HG03066 (cell line): ENCODE results near the gene TRHDE.

ENCODE experiments used
- ATAC-seq: cut with Tn5 transposase; IDR thresholded peaks from one replicate; pipeline ENCODE4 v1.9.1; 2021; ENCODE audit warnings: low read depth; ENCODE audit not compliant: unreplicated experiment

TRHDE gene

DNA sequence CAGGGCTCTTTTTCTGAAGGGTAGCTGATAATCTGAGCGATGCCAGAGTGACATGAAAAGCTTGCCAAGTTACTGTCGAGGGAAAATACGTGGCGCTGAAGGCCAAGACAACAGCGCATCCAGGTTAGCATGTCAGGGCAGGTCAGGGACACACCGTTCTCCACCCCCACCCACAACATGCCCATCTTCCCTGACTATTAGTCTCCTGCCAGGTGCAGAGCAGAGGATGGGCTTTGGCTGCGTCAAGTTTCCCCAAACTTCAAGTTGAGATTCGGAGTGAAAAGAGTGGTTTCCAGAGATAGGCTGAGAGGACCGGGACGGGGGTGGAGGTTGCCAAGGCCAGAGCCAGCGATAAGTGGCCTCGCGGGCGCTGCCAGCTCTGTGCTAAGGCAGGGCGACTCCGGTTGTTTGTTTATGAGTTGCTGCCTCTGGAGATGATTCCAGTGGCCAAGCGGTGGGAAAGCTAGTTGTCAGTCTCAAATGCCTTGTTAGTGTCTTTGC, 1.7 kb downstream of the TRHDE start:
- ATAC-seq, result no peak

DNA sequence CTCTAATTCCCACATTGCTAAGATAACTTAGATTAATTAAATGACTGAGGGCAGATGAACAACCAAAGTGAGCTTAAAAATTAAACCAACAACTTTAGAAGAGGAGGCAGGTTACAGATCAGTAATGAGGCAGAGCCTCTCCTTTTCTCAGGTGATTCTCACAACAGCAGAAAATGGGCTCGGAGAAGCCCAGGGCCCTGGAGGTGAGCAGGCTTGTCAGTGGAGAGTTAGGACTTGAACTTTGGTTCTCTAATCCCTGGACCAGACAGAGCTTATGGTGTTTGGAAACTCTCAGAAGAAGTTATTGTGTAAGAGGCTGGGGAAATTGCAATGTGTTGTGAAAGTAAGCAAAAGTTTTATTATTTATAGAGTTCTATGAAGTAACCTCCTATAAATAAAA, 2.8 kb downstream of the TRHDE start:
- no peak for ATAC-seq

DNA sequence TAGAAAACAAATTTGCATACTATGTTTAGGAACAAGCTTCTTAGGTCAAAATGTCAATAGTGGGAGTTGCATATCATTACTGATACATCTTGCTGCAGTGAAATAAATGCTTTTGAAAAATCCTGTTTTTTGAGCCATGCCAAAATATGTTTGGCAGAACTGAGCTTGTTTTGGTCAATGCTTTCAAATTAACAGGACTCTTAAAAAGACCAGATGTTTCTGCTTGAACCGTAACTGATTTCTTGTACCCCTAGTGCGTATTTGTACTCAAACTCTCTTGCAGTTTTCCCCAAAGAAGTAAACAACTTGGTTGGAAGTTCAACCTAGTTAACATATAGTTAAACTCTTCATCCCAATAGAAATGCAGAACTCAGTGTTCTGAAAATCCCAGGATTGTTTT, 3.4 kb downstream of the TRHDE start:
- ATAC-seq, result no peak

DNA sequence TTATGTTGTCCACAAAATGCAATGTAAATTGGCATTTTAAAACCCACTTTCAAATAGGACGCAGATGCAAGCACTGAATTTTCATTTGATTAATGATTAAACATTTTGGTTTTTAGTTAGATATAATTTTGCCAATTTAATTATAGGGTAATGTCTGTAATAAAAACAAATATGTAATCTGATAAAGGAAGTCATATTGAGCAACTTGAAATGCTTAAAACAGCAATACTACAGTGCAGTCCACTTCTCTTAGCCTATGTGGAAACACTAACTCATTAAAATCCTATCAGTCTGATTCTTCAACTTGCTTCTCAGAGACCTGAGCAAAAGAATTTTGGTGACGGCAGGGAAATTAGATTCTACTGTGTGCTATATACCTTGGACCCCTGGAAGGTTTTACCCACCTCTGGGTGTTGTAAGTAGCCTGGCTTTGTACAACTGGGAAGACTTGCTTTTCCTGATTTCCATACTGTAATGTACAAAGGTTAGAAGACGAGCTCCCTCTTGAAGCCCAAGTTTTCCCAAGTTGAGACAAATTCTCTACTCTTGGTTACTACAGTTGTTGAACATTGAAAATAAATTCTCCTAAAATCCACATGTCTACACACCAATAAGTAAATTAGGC, 4.1 kb downstream of the TRHDE start:
- ATAC-seq, result no peak

DNA sequence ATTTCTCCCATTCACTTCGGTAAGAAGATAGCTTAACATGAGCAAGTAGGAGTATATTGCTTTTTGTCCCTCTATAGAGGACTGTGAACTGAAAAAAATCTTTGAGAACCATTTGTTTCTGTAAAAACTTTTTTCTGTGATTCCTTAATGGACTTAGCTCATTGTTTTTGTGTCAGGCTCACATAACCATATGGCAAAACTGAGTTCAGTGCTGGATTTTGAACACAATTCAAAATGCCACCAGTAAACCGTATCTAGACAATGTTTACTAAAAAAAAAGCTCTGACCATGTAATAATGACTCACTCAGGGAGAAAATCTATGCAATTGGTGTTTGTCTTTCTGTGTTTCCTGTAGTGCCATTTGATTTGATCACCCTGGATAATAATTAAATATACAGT, 5.2 kb downstream of the TRHDE start:
- no peak for ATAC-seq

DNA sequence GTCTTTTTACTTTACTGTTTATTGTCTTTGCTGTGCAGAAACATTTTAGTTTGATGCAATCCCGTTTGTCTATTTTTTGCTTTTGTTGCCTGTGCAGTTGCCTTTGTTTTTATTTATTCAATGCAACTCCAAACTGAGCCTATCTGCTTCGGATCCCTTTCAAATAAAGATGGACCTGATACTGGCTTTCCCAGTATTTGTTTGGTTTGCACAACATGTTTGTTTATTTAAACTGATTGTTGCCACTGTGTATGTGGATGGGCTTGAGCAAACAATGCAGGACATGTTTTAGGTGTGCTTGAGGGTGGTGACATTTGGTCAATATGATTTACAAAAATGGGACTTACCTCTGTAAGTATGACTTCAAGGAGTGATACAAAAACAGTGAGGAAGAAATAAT, 6.7 kb downstream of the TRHDE start:
- ATAC-seq, result no peak

DNA sequence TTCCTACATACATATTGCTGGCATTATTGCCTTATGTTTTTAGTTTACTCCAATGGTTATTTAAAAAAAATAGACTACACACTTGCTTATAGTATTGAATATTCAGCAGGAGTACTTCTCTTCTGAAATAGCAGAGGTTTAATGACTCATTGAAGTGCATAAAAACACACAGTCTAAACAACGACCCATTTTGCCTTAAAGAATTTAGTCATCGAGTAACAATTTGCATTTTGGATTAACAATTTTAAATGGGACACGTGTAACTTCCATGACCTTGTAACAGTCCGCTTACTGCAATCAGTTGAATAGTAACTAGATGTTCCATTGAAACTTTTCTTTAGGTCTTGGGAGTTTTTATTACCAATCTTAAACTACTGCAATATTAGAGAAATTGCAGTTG, 9.0 kb downstream of the TRHDE start:
- ATAC-seq, result no peak

DNA sequence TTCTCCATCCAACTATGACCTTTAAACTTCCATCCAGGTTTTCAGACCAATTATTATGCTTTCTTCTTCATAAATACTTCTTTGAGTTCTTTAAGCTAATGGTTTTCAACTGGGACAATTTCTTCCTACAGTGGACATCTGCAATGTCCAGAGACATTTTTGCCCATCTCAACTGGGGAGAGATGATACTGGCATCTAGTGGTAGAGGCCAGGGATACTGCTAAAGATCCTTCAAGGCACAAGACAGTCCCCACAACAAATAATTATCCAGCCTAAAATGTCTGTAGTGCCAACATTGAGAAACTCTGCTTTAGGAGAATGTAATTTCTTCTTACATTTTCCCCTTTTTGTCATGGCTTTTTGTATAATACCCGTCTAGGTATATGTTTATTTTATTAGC, 10.6 kb downstream of the TRHDE start:
- ATAC-seq, result no peak

DNA sequence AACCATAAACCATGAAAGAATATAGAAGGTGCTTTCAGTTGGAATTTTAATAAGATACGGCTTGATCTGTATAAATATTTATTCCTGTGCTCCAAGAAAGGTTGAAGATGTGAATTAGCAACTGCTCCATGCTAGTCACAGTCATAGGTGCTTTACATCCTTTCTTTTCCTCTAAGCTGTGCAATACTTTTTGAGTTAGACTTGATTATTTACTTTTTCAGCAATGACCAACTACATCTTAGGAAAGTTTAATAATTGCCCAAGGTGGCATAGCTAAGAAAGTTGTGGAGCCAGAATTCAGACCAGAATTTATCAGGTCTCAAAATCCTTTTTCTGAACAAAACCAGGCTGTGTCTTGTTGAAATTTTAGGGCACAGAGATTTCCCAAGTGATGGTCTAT, 13.7 kb downstream of the TRHDE start:
- no peak for ATAC-seq

DNA sequence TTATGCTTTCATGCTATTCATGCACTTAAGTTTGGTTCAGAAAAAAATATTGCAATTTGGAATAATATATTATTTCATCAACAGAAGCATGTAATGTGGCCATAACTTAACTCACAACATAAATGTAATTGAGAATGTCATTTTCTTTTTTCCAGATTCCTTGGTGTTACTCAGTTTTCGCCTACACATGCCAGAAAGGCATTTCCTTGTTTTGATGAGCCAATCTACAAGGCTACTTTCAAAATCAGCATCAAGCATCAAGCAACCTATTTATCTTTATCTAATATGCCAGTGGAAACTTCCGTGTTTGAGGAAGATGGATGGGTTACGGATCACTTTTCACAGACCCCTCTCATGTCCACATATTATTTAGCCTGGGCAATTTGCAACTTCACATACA, 14.4 kb downstream of the TRHDE start:
- no peak for ATAC-seq

DNA sequence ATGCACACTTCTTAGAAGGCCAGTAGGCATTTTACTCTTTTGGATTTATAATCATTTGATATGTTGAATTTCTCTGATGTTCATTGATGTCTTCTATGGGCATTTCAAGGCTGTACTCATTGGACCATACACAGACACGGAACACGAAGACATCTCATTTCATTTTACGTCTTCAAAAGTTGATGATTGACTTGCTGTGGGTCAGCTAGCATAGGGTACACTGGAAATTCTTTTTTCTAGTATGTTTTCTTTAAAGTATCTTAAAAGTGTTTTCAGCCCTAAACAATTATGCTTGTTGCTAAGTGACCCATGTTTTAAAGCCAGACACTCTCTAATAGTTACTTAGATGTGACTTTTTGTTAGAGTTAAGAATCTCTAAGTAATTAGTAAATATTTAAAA, 16.3 kb downstream of the TRHDE start:
- ATAC-seq, result no peak

DNA sequence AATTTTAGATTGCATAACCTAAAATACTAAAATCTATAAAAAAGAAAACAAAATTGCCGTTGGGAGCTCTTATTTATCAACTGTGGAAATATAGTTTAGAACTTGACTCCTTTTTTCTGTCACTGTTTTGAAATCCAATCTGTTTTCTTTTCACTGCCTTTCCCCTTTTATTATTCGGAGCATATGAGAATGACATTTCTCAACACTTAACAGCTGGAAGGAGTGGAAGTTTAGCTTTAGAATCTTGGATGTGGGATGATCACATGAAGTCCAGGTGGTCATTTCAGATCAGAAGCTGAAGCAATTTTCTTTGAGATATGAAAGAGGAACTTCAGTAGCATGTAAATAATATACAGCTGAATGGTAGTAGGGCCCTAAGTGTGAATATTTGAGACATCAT, 16.7 kb downstream of the TRHDE start:
- no peak for ATAC-seq

DNA sequence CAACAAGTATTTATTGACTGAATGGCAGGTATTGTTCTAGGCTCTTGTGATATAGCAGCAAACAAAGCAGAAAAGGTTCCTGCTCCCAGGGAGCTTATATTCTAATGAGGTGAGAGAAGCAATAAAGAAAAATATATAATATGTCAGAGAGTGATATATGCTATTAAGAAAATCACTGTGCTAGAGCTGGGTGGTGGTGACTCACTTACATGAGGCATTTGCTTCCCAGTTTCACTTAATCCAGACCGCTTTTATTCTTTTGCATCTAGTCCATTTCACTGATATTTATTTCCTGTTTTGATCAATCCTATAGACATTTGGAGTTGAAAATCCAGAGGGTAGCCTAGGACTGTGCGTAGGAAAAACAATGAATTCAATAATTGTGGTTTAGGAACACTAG, 17.5 kb downstream of the TRHDE start:
- ATAC-seq, result no peak

DNA sequence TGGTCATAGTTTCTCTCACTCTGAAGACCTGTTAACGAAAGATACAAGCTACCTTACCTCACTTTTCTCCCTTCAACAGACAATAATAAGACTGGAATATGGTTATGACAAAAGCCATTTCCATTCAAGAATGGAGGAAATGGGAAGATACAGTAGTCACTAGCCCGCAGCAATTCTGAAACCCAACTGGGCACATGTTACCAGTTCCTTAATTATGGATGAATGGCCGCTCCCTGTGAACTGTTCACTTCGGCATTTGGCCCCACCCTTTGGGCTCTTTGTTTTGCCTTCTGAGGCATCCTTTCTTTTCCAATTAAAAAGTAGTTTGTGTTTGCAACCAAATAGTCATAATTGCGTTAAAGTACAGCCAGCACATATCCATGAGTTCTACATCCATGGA, 19.0 kb downstream of the TRHDE start:
- no peak for ATAC-seq

DNA sequence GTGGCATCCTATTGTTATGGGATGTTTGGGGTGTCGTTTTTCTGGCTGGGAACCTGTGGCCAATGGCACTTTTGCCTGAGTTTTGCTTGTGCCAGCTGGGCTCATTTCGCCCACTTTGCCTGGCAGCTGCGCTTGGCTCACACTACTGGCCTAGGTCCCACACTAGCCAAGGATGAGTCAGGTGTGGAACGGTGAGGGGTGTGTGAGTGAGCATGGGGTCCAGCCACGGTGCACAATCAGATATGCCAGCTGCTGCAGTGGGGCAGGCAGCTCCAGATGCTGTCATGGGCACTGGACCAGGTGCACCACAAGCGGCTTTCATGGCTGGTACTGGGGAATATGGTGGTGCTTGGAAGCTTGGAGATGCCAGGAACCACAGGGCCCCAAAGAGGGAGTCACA, 21.5 kb downstream of the TRHDE start:
- no peak for ATAC-seq

DNA sequence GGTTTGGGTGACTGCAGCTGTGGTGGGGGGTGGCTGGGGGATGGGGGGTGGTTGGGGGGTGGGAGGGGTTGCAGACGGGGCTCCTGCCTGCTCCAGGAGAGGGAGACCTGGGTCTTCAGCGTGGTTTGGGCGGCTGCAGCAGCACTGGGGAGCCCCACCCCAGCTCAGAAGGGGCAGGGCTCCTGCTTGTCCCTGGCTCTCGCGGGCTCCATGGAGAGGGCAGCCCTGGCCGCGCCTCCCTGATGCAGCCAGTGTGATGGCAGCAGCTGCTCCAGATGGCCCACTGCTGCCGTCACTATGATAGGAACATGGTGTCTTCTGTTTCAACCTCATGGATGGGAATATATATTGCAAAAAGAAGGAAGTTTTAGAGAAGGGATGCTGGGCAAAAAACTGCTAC, 22.9 kb downstream of the TRHDE start:
- no peak for ATAC-seq

DNA sequence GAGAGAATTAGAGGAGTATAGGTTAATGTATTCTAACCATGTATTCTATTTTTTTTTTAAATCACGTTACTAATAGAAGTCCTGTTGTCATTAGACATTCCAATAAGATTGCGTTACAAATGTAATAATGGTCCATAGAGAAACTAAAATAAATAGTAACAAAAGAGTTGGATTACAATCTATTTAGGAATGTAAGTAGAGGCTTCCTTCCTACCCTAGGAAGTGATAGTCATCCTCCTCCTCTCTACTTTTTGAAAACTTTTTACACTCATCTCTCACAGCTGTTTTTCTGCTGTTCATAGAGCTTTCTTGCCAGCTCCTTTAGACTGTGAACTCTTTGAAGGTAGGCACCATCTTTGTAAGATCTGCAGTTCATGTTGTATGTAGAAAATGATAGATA, 23.6 kb downstream of the TRHDE start:
- no peak for ATAC-seq

DNA sequence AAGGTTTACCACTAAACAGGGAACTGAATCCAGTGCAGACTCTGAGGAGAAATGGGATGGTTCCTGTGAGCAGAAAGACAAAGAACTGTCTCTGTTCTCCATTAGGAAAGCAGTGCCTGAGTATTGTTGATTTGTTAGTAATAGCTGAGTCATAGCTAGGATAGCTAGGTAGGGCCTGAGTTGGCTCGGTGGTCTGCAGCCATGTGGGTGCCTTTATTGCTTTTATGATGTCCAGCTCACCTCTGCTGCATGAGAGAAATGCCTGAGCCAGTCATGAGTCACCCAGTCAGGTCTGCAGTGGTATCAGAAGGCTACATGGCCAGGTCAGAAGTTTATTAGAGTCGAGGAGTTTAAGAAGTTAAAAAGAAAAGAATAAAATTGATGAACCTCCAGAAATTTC, 24.2 kb downstream of the TRHDE start:
- ATAC-seq, result no peak

DNA sequence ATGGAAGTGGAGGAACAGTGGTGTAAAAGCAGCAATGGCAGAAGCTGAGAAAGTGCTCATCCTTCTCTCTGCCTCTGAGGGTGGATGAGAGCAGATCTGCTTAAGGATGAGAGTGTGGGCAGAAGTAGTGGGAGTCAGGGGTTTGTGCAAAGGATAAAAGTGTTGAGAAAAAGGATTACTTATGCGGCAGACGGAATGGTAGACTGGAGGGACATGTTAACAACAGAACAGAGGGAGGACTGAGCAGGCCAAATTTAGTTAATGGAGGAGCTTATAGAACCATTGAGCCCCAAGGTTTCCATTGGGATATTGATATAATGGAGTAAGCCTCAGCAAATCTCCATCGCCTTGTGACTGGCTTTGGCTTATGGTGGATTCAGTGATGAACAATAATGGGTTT, 25.5 kb downstream of the TRHDE start:
- no peak for ATAC-seq

DNA sequence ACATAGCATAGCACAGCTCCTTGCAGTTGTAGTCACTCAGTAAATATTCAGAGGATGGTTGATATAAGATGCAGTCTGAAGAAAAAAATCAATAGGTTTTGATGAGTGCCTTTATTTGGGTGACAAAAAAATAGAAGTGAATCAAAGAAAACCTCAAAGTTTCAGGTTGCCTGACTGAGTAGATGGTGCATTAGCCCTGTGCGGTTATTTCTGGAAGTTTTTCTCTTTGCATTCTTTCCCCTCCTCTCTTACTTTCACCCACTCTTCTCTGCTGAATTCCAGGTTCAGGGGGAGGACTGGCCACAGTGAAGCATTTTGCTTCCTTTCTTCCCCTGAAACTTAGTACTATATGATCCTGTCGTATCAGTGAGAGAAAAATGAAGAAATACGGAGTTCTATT, 28.6 kb downstream of the TRHDE start:
- ATAC-seq, result no peak

DNA sequence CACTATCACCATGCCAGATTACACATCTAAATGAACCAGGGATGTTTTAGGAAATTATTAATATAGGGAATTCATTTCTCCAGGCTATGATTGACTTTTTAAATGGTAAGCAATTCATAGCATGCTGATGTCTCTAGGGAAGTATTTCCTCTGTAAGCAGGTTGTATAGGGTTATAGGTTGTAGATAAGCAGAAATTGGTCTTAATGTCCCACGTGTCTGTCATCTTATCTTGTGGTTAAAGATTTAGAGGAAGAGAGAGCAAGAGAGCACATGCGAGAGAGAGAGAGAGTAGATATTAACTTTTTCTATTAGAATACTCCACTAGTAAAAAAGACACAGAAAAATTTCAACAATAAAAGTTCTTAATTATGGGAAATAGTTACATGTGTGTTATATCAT, 32.6 kb downstream of the TRHDE start:
- no peak for ATAC-seq

DNA sequence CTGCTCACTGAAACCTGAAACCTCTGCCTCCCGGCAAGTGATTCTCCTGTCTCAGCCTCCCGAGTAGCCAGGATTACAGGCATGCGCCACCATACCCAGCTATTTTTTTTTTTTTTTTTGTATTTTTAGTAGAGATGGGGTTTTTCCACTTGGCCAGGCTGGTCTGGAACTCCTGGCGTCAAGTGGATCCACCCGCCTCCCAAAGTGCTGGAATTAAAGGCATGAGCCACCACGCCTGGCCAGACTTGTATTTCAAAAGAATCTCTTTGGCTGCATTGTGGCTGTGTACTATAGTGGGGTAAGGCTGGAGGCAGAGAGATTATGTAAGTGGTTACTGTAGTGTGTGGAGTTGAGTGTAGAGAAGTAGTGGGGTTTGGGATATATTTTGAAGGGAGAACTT, 35.1 kb downstream of the TRHDE start:
- no peak for ATAC-seq

DNA sequence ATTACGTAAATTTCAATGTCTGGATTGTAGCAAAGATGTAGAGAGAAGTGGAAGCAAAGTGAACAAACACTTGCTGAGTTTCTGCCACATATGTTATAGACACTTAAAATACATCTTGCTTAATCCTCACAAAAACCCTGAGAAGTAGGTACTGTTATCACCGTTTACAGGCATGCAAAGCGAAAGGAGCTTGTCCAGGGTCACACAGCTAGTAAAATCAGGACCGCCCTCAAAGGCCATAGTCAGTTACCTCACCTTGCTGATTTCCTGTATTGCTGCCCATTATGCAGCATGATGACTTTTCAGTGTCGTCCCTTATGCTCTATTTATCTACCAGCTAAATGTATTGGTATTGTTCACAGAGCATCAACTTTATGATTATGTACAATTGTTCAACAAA, 39.8 kb downstream of the TRHDE start:
- no peak for ATAC-seq
